HFF-Myc (cell line): ENCODE data around the gene NACA2.

Experiments
- DNase-seq: peaks from one replicate; pipeline ENCODE4 v3.0.0-alpha.2; 2011; ENCODE audit warnings: low read depth; ENCODE audit errors: extremely low read depth
- H3K4me3 ChIP-seq: replicated peaks from 2 replicates; pipeline ENCODE4 v1.5.1; 2011; ENCODE audit warnings: low read depth, mild to moderate bottlenecking, control low read depth, low read length
- CTCF ChIP-seq: IDR thresholded peaks from 2 replicates; pipeline ENCODE4 v1.5.1; 2012; ENCODE audit warnings: mild to moderate bottlenecking, low read depth, low read length, control low read depth; ENCODE audit errors: missing control alignments

The NACA2 gene

GRCh38 chr17:61619953-61620352, 28.9 kb upstream of the NACA2 start:
- DNase-seq = no peak
- no peak for TF ChIP-seq CTCF
- no peak overlapping the region for H3K4me3 ChIP-seq

GRCh38 chr17:61619493-61619892, 28.5 kb upstream of the NACA2 start:
- no peak for TF ChIP-seq CTCF
- H3K4me3 ChIP-seq = no peak overlapping the region
- DNase-seq = no peak

GRCh38 chr17:61618950-61619349, 27.9 kb upstream of the NACA2 start:
- H3K4me3 ChIP-seq = no peak overlapping the region
- no peak for DNase-seq
- no peak for TF ChIP-seq CTCF

GRCh38 chr17:61617330-61617729, 26.3 kb upstream of the NACA2 start:
- H3K4me3 ChIP-seq = no peak overlapping the region
- DNase-seq = no peak
- no peak for TF ChIP-seq CTCF

GRCh38 chr17:61616783-61617182, 25.8 kb upstream of the NACA2 start:
- no peak for DNase-seq
- no peak overlapping the region for H3K4me3 ChIP-seq
- no peak for TF ChIP-seq CTCF

GRCh38 chr17:61614219-61614618, 23.2 kb upstream of the NACA2 start:
- DNase-seq = no peak
- H3K4me3 ChIP-seq = no peak overlapping the region
- no peak for TF ChIP-seq CTCF

- TF ChIP-seq CTCF = no peak
- H3K4me3 ChIP-seq = no peak overlapping the region
- no peak for DNase-seq
Observed at GRCh38 chr17:61611323-61611722, 20.3 kb upstream of the NACA2 start.
